HCT116 (cell line): ENCODE measurements around the gene ITGAD. TPM values are rescaled to one million over a fixed set of nuclear protein-coding genes. Genes with fewer than 3 reads are reported as not detected.

Source experiments
- ATAC-seq: fragments of 200-7000 bp; cut with Tn5 transposase; 2 replicates; pipeline ENCODE4 v1.9.1; 2020; ENCODE audit warnings: mild to moderate bottlenecking, moderate library complexity
- BruUV-seq: library from RNA; stranded (reverse); fragments of 400-500 nt; replicated peaks from 2 replicates; lab custom pipeline; 2021; lab: Mats Ljungman, UMichigan
- CTCF ChIA-PET: fragments of 300-600 bp; sonication (Branson Sonifier 250); formaldehyde crosslinking; loops from one replicate; lab custom pipeline; 2021; ENCODE audit warnings: antibody characterized with exemption; lab: Charles Lee
- POLR2A ChIA-PET: fragments of 300-600, 350-600 bp; sonication (Branson Sonifier 250); formaldehyde crosslinking; loops from one replicate; lab custom pipeline; 2021; ENCODE audit warnings: antibody characterized with exemption; lab: Charles Lee
- RAD21 ChIA-PET, 2 experiments: fragments of 300-600 bp; sonication (Branson Sonifier 250); formaldehyde crosslinking; loops; one replicate each; lab custom pipeline; 2023; ENCODE audit warnings: low total read pairs in 2 of 2; ENCODE audit not compliant: uncharacterized antibody in 2 of 2, unreplicated experiment in 2 of 2, low non-redundant PET in 1 of 2; lab: Charles Lee
- DNase-seq: peaks from one replicate; pipeline ENCODE4 v3.0.0-alpha.2; 2010; ENCODE audit warnings: low read depth, low spot score
- H2AFZ ChIP-seq: fragments of 200-600 bp; shearing (Covaris generic), sonication (generic); 2 replicates; pipeline ENCODE4 v1.6.1; 2017; ENCODE audit warnings: low read depth, mixed run types, mixed read lengths, antibody characterized with exemption, low read length; ENCODE audit not compliant: poor library complexity, severe bottlenecking
- H3K27ac ChIP-seq: 2 replicates; pipeline ENCODE4 v1.5.1; 2012; ENCODE audit warnings: low read depth, low read length
- H3K27me3 ChIP-seq: fragments of 200-600 bp; sonication (generic); 2 replicates; pipeline ENCODE4 v1.6.1; 2016; ENCODE audit warnings: mixed run types, low read length, mixed read lengths; ENCODE audit not compliant: insufficient read depth
- H3K36me3 ChIP-seq, 2 experiments: fragments of 200-500 bp in 1 of 2; fragments of 200-600 bp in 1 of 2; sonication (Bioruptor generic) in 1 of 2; sonication (generic) in 1 of 2; 2 replicates each; pipeline versions ENCODE4 v1.5.1 to v1.6.1; 2014 to 2016; ENCODE audit warnings: low read length in 2 of 2, inconsistent platforms in 1 of 2, mixed read lengths in 1 of 2, mixed run types in 1 of 2; ENCODE audit not compliant: insufficient read depth in 2 of 2, control insufficient read depth in 1 of 2
- H3K4me1 ChIP-seq, 2 experiments: fragments of 200-600 bp in 1 of 2; sonication (generic) in 1 of 2; 2 replicates each; pipeline versions ENCODE4 v1.5.1 to v1.6.1; 2012 to 2017; ENCODE audit warnings: low read length in 2 of 2, inconsistent platforms in 1 of 2, mild to moderate bottlenecking in 1 of 2, mixed read lengths in 1 of 2, mixed run types in 1 of 2, moderate library complexity in 1 of 2; ENCODE audit not compliant: insufficient read depth in 2 of 2, control insufficient read depth in 1 of 2
- H3K4me2 ChIP-seq: fragments of 200-600 bp; sonication (generic); 2 replicates; pipeline ENCODE4 v1.6.1; 2017; ENCODE audit warnings: mixed run types, low read length, mixed read lengths
- H3K4me3 ChIP-seq, 2 experiments: fragments of 200-600 bp in 1 of 2; sonication (generic) in 1 of 2; replicated peaks in 1 of 2; 2 replicates each; pipeline ENCODE4 v1.5.1; 2011 to 2016; ENCODE audit warnings: low read length in 2 of 2, control low read depth in 1 of 2, low read depth in 1 of 2, mild to moderate bottlenecking in 1 of 2, mixed read lengths in 1 of 2, mixed run types in 1 of 2
- H3K79me2 ChIP-seq: fragments of 200-600 bp; sonication (generic); 2 replicates; pipeline ENCODE4 v1.6.1; 2017; ENCODE audit warnings: mild to moderate bottlenecking, mixed run types, low read length, moderate library complexity, mixed read lengths; ENCODE audit not compliant: insufficient read depth
- H3K9ac ChIP-seq: fragments of 200-600 bp; sonication (generic); 2 replicates; pipeline ENCODE4 v1.6.1; 2016; ENCODE audit warnings: low read length, mixed read lengths
- H3K9me2 ChIP-seq: fragments of 200-600 bp; sonication (generic), shearing (Covaris generic); 2 replicates; pipeline ENCODE4 v1.6.1; 2017; ENCODE audit warnings: mixed run types, mild to moderate bottlenecking, moderate library complexity; ENCODE audit not compliant: insufficient read depth
- H3K9me3 ChIP-seq, 2 experiments: fragments of 200-500 bp in 1 of 2; fragments of 200-600 bp in 1 of 2; sonication (Bioruptor generic) in 1 of 2; sonication (generic) in 1 of 2; 2 replicates each; pipeline ENCODE4 v1.6.1; 2014 to 2017; ENCODE audit warnings: low read length in 2 of 2, mixed read lengths in 2 of 2, inconsistent platforms in 1 of 2, low read depth in 1 of 2, mild to moderate bottlenecking in 1 of 2, mixed run types in 1 of 2, moderate library complexity in 1 of 2; ENCODE audit not compliant: control insufficient read depth in 1 of 2, insufficient read depth in 1 of 2
- H4K20me1 ChIP-seq: fragments of 200-600 bp; sonication (generic), shearing (Covaris generic); 2 replicates; pipeline ENCODE4 v1.6.1; 2017; ENCODE audit warnings: mixed run types, mild to moderate bottlenecking, moderate library complexity; ENCODE audit not compliant: insufficient read depth
- EGR1 ChIP-seq: IDR thresholded peaks from 2 replicates; pipeline ENCODE4 v1.6.1; 2012; ENCODE audit warnings: low read depth
- EZH2phosphoT487 ChIP-seq: fragments of 200-600 bp; IDR thresholded peaks from 2 replicates; pipeline ENCODE4 v1.6.1; 2018; ENCODE audit warnings: antibody characterized with exemption, borderline replicate concordance
- POLR2A ChIP-seq: IDR thresholded peaks from 2 replicates; pipeline ENCODE4 v1.7.0; 2011; ENCODE audit warnings: borderline replicate concordance; ENCODE audit not compliant: insufficient read depth, insufficient read length; ENCODE audit errors: extremely low read depth
- POLR2AphosphoS5 ChIP-seq: IDR thresholded peaks from 2 replicates; pipeline ENCODE4 v1.6.1; 2011; ENCODE audit warnings: mild to moderate bottlenecking, low read depth, low read length, moderate library complexity
- REST ChIP-seq: IDR thresholded peaks from 2 replicates; pipeline ENCODE4 v1.6.1; 2012; ENCODE audit warnings: low read depth
- SIN3A ChIP-seq: IDR thresholded peaks from 2 replicates; pipeline ENCODE4 v1.6.1; 2012; ENCODE audit warnings: low read depth
- SP1 ChIP-seq: IDR thresholded peaks from 2 replicates; pipeline ENCODE4 v1.6.1; 2012; ENCODE audit warnings: low read depth
- TCF7L2 ChIP-seq: IDR thresholded peaks from 2 replicates; pipeline ENCODE4 v1.7.0; 2011; ENCODE audit warnings: borderline replicate concordance, inconsistent platforms; ENCODE audit not compliant: insufficient read depth, insufficient read length; ENCODE audit errors: extremely low read depth
- ZBTB33 ChIP-seq: IDR thresholded peaks from 2 replicates; pipeline ENCODE4 v1.6.1; 2011; ENCODE audit warnings: mild to moderate bottlenecking, low read length, moderate library complexity; ENCODE audit not compliant: insufficient replicate concordance; ENCODE audit errors: extremely low read depth
- ZFX ChIP-seq: fragments of 450-650 bp; IDR thresholded peaks from 2 replicates; pipeline ENCODE4 v1.6.1; 2017
- intact Hi-C: fragments of 100-400 bp; cut with micrococcal nuclease; formaldehyde crosslinking; loops from 2 replicates; pipeline ENCODE4 v1.10.0; 2022
- total RNA-seq: library from RNA; stranded (reverse); gene quantifications from one replicate; pipeline ENCODE4 v1.2.1, GENCODE V29; 2021; ENCODE audit not compliant: unreplicated experiment

Gene ITGAD
- total RNA-seq, 1 experiment from 2014 or later: 0.12 TPM

GRCh38 chr16:31357324-31358109, 35.6 kb upstream of the ITGAD start:
- Histone ChIP-seq H2AFZ (no peak overlapping the region), H3K4me1 (peaks cover 10 to 14% of the 10 kb centered on the region in 2 experiments; a peak in 3 of 4 replicates), H3K27me3 (no peaks in the 10 kb centered on the region), H3K36me3 (no peaks in the 10 kb centered on the region), H3K4me3 (no peak overlapping the region), H3K9ac (no peak overlapping the region), H3K9me3 (no peaks in the 10 kb centered on the region), H4K20me1 (no peaks in the 10 kb centered on the region), H3K27ac (no peak overlapping the region), H3K4me2 (no peak overlapping the region), H3K79me2 (no peaks in the 10 kb centered on the region), H3K9me2 (no peaks in the 10 kb centered on the region)
- no peak for TF ChIP-seq EGR1
- TF ChIP-seq POLR2AphosphoS5: no peak
- no peak for TF ChIP-seq POLR2A
- TF ChIP-seq REST: no peak
- TF ChIP-seq TCF7L2: no peak
- TF ChIP-seq SP1: no peak
- no peak for TF ChIP-seq SIN3A
- no peak for TF ChIP-seq EZH2phosphoT487
- no peak for TF ChIP-seq ZBTB33
- no peak for TF ChIP-seq ZFX
- ChIA-PET CTCF (no interaction called here), POLR2A (no interaction called here), RAD21 (no interaction called here)
- no peak for DNase-seq
- no TSS peak for BruUV-seq
- intact Hi-C loops: no loop called here
- no peak for ATAC-seq
